22Rv1 (cell line): ENCODE measurements around the gene CIDEB.

Experiments used
- H3K27ac ChIP-seq: fragments of 450-650 bp; 2 replicates; pipeline ENCODE4 v1.5.1; 2017
- CTCF ChIP-seq: fragments of 450-650 bp; IDR thresholded peaks from 2 replicates; pipeline ENCODE4 v1.5.1; 2017; ENCODE audit warnings: mild to moderate bottlenecking
- ZFX ChIP-seq: fragments of 450-650 bp; IDR thresholded peaks from 2 replicates; pipeline ENCODE4 v1.6.1; 2017; ENCODE audit warnings: antibody characterized with exemption, borderline replicate concordance

Gene CIDEB

DNA sequence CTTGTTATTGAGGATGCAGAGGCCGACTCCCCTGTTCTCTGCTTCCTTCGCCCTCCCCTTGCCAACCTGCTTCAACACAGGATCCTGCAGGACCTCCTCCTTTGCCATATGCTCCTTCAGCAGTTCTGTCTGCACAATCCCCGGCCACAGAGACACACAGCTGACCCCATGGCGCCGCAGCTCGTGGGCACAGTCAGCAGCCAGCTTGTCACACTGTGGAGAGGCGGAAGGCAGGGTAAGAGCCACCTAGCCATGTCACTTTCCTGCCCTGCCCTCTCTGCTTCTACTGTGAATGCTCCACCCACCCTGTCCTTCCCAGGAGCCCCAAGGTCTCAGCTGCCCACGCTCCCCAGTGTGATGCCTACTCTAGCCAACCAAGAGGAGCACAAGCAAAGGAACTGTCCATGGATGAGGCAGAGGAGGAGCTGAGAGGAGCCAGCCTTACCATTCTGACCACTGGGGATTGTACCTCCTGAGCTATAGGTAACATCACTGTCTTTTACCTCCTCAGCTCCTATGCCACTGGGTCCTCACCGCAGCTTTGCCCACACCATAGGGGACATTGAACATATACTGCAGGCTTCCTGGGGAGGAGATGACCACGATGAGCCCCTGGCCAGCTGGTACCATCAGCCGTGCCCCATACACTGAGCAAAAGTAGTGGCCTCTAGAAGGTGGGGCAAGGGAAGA is 15.5 kb downstream of the CIDEB start:
- no peak for TF ChIP-seq CTCF
- no peak for TF ChIP-seq ZFX
- no peak overlapping the region for H3K27ac ChIP-seq

- no peak for TF ChIP-seq CTCF
- no peak for TF ChIP-seq ZFX
- H3K27ac ChIP-seq: no peak overlapping the region
These were observed 16.2 kb downstream of the CIDEB start for GRCh38 chr14:24291446-24292117.

DNA sequence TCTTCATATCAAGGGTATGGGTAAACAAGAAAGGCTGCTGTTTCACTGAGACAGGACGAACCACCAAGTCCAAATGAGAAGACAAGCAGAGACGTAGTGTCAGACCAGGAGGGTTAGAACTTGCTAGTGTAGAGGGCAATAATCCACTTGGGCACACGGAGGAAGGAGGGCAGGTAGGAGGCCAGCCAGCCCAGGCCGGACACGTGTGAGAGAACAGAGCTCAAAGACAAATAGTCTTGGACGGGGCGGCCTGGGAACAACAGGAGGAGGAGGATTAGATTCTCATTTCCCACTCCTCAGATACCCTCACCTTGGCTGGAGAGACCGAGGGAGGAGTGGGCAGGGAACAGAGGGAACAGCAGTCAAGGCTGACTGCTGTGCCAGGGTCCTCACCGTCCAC is 17.0 kb downstream of the CIDEB start:
- H3K27ac ChIP-seq: no peak overlapping the region
- TF ChIP-seq ZFX (no peak), CTCF (no peak)

GRCh38 chr14:24289649-24290280 is 18.0 kb downstream of the CIDEB start:
- TF ChIP-seq ZFX: no peak
- no peak for TF ChIP-seq CTCF
- H3K27ac ChIP-seq: no peak overlapping the region

DNA sequence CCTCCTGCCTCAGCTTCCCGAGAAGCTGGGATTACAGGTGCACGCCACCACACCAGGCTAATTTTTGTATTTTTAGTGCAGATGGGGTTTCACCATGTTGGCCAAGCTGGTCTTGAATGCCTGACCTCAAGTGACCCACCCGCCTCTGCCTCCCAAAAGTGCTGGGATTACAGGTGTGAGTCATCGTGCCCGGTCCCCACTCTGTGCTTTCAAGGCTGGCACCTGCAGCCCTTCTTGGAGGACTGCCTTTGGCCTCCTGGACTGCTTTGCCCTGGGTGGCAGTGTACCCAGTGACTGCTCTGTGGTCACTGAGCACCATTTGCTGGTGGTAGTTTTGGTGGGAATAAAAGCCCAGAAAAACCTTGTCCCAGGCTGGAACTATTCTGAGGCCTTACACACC is 20.8 kb downstream of the CIDEB start:
- no peak for TF ChIP-seq CTCF
- TF ChIP-seq ZFX: no peak
- no peak overlapping the region for H3K27ac ChIP-seq

GRCh38 chr14:24285351-24285750 is 22.4 kb downstream of the CIDEB start:
- no peak overlapping the region for H3K27ac ChIP-seq
- TF ChIP-seq CTCF (no peak), ZFX (no peak)

DNA sequence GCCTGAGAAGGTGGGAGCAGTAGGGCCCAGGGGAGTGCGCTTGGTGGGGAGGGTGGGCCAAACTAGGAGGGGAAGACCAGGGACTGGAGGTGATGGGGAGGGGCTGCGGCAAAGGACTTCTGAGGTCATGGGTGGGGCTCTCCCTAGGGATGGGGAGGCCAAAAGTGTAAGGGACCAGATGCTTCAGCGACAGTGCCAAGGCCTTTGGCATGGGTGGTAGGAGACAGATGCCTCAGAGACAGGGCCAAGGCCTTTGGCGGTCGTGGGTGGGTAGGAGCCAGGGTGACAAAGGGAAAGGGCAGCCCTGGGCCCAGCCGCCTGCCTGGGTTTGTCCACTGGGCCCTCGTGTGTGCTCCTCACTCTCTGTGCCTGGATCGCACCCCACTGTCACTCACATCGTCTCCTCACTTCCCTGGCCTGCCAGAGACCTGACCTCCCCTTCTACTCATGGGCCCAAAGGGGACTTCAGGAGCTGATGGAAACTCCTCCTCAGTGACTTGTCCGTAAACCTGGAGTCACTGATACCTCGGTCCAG is 23.2 kb downstream of the CIDEB start:
- no peak overlapping the region for H3K27ac ChIP-seq
- TF ChIP-seq ZFX (no peak), CTCF (no peak)
